ENCODE results near the gene FBXW9.

- no peak for TF ChIP-seq ELF4 (IDR thresholded peaks at IDR 0.05)
- TF ChIP-seq SUZ12 (IDR thresholded peaks at IDR 0.05): no peak
- TF ChIP-seq ZNF384 (IDR thresholded peaks at IDR 0.05): no peak
- TF ChIP-seq SP1 (IDR thresholded peaks at IDR 0.05): no peak
- TF ChIP-seq BHLHE40 (IDR thresholded peaks at IDR 0.05; ENCODE audit: borderline replicate concordance): no peak
- no peak for TF ChIP-seq NFRKB (IDR thresholded peaks at IDR 0.05)
- TF ChIP-seq LEF1 (IDR thresholded peaks at IDR 0.05; ENCODE audit: borderline replicate concordance): no peak
- no peak for TF ChIP-seq TARDBP (IDR thresholded peaks at IDR 0.05)
- no peak for TF ChIP-seq HDGF (IDR thresholded peaks at IDR 0.05; ENCODE audit: borderline replicate concordance)
These were observed 21.0 kb downstream of the FBXW9 start for GRCh38 chr19:12675399-12675798.

Measured in HEK293T (cell line).